GM12892 (cell line): Measurements from ENCODE around the gene COMMD10.

ENCODE experiments used
- POLR2A ChIP-seq: IDR thresholded peaks from 2 replicates; pipeline ENCODE4 v1.6.1; 2011; ENCODE audit warnings: low read depth, low read length, control low read depth
- POLR2AphosphoS5 ChIP-seq: IDR thresholded peaks from 2 replicates; pipeline ENCODE4 v1.6.1; 2011; ENCODE audit warnings: low read depth, low read length, control low read depth
- TAF1 ChIP-seq: IDR thresholded peaks from 2 replicates; pipeline ENCODE4 v1.6.1; 2011; ENCODE audit warnings: low read depth, mild to moderate bottlenecking, control low read depth, low read length, borderline replicate concordance

DNA sequence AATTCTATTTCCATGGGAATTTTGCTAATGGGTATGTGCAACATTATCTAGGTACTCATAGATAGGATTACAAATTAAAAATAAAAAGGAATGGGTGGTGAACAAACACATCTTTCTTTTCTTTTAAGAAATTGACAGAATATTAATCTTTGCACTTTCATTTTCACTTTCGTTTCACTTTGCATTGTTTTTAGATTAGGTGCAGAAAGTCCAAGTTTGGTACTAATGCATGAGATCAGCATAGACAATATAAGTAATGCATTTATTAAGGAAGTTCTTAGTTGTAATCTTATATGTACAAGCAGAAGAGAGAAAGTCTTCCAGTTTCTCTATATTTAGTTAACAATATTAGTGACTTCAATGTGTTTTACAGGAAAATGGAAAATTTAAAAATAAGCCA, 196.5 kb downstream of the COMMD10 start:
- TF ChIP-seq TAF1 (no peak), POLR2AphosphoS5 (no peak), POLR2A (no peak)
